Uterus (tissue), 4 donors: ENCODE results near the gene USP15. TPM values are rescaled to one million over a fixed set of nuclear protein-coding genes. Genes with fewer than 3 reads are reported as not detected.

Source experiments
- DNase-seq, 2 donors: peaks; one replicate each; pipeline ENCODE4 v3.0.0-alpha.2; 2019 to 2020
- H3K27ac ChIP-seq, 2 donors: fragments of 200-600 bp; sonication (generic); 1 replicate in 1 of 2; 2 replicates in 1 of 2; pipeline ENCODE4 v1.5.1; 2016 to 2018
- H3K27me3 ChIP-seq, 2 donors: fragments of 200-600 bp; sonication (generic); one replicate each; pipeline ENCODE4 v1.5.1; 2018 to 2019; ENCODE audit warnings: control low read depth in 1 of 2
- H3K36me3 ChIP-seq, 2 donors: fragments of 200-600 bp; sonication (generic); one replicate each; pipeline ENCODE4 v1.5.1; 2019; ENCODE audit warnings: control low read depth in 1 of 2
- H3K4me1 ChIP-seq, 2 donors: fragments of 200-600 bp; sonication (generic); one replicate each; pipeline ENCODE4 v1.5.1; 2018 to 2019; ENCODE audit warnings: control low read depth in 1 of 2
- H3K4me3 ChIP-seq, 2 donors: fragments of 200-600 bp; sonication (generic); 1 replicate in 1 of 2; 2 replicates in 1 of 2; pipeline ENCODE4 v1.5.1; 2018 to 2019; ENCODE audit warnings: mild to moderate bottlenecking in 1 of 2
- H3K9me3 ChIP-seq, 2 donors: fragments of 200-600 bp; sonication (generic); one replicate each; pipeline ENCODE4 v1.5.1; 2019; ENCODE audit warnings: control low read depth in 1 of 2
- POLR2A ChIP-seq, 2 donors: fragments of 450-650 bp; IDR thresholded peaks; one replicate each; pipeline ENCODE4 v1.6.1; 2016; ENCODE audit warnings: antibody characterized with exemption in 2 of 2, mild to moderate bottlenecking in 1 of 2, moderate library complexity in 1 of 2
- intact Hi-C: fragments of 100-400 bp; cut with DNase I; formaldehyde crosslinking; loops from one replicate; pipeline ENCODE4 v1.15.1; 2023; ENCODE audit warnings: low total_unique reads
- total RNA-seq, 4 donors: library from RNA; depleted of rRNA in 3 of 4; stranded (reverse); fragments of >200 nt in 3 of 4; gene quantifications; one replicate each; pipeline versions ENCODE4 v1.1.0 to v1.2.4, GENCODE V29; 2014 to 2023
- TF ChIP-seq, protein P1 (sequence below), 4 experiments: fragments of 200-600 bp in 2 of 4; fragments of 450-650 bp in 2 of 4; sonication (generic) in 2 of 4; IDR thresholded peaks; one replicate each; pipeline ENCODE4 v1.5.1; 2016 to 2019; ENCODE audit warnings: antibody characterized with exemption in 4 of 4, mild to moderate bottlenecking in 2 of 4, moderate library complexity in 1 of 4
- donor health status: DM: yes; HTN: yes; CAD: no.

USP15 gene
- total RNA-seq, 4 donors from 2014 or later, result 44.8 to 98.9 (median 76.5) TPM

DNA sequence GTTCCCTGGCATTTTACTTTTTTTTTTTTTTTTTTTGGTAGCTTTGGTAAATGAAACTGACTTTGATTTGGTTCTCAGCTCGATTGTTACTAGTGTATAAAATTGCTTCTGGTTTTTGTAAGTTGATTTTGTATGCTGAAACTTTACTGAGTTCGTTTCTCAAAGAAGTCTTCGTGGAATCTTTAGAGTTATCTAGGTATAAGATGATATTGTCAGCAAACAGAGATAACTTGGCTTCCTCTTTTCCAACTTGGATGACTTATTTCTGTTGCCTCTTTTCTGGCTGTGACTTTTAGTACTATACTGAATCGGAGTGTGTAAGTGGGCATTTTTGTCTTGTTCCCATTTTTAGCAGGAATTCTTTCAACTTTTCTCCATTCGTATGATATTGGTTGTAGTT, 28.1 kb downstream of the USP15 start:
- Histone ChIP-seq H3K4me1 (no peaks in the 10 kb centered on the region), H3K4me3 (no peak overlapping the region), H3K27me3 (no peaks in the 10 kb centered on the region), H3K9me3 (peaks cover 0 to 3% of the 10 kb centered on the region in 2 donors), H3K27ac (no peak overlapping the region), H3K36me3 (no peaks in the 10 kb centered on the region)
- no peak for DNase-seq
- TF ChIP-seq POLR2A (IDR thresholded peaks at IDR 0.05), result no peak
- TF ChIP-seq, protein P1, sequence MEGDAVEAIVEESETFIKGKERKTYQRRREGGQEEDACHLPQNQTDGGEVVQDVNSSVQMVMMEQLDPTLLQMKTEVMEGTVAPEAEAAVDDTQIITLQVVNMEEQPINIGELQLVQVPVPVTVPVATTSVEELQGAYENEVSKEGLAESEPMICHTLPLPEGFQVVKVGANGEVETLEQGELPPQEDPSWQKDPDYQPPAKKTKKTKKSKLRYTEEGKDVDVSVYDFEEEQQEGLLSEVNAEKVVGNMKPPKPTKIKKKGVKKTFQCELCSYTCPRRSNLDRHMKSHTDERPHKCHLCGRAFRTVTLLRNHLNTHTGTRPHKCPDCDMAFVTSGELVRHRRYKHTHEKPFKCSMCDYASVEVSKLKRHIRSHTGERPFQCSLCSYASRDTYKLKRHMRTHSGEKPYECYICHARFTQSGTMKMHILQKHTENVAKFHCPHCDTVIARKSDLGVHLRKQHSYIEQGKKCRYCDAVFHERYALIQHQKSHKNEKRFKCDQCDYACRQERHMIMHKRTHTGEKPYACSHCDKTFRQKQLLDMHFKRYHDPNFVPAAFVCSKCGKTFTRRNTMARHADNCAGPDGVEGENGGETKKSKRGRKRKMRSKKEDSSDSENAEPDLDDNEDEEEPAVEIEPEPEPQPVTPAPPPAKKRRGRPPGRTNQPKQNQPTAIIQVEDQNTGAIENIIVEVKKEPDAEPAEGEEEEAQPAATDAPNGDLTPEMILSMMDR (IDR thresholded peaks at IDR 0.05), result no peak
- intact Hi-C loops, result no loop called here

DNA sequence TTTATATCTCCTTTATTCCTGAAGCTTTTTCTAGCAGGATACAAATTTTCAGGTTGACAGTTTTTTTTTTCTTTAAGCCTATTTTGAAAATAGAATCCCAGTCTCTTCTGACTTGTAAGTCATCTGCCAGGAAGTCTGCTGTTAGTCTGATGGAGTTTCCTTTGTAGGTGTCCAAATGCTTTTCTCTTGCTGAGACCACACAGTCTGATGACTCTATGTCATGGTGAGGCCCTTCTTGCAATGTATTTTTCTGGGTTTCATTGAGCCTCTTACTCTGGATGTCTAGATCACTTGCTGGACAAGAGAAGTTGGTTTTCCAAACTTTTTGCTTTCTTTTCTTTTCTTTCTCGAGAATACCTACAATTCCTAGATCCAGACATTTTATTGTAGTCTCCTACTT, 30.6 kb downstream of the USP15 start:
- Histone ChIP-seq H3K27ac (no peak overlapping the region), H3K4me3 (no peak overlapping the region), H3K36me3 (no peaks in the 10 kb centered on the region), H3K9me3 (peaks cover 0 to 3% of the 10 kb centered on the region in 2 donors), H3K4me1 (no peaks in the 10 kb centered on the region), H3K27me3 (no peaks in the 10 kb centered on the region)
- DNase-seq, result no peak
- TF ChIP-seq, protein P1 (IDR thresholded peaks at IDR 0.05), result no peak
- TF ChIP-seq POLR2A (IDR thresholded peaks at IDR 0.05), result no peak
- intact Hi-C loops, result no loop called here

DNA sequence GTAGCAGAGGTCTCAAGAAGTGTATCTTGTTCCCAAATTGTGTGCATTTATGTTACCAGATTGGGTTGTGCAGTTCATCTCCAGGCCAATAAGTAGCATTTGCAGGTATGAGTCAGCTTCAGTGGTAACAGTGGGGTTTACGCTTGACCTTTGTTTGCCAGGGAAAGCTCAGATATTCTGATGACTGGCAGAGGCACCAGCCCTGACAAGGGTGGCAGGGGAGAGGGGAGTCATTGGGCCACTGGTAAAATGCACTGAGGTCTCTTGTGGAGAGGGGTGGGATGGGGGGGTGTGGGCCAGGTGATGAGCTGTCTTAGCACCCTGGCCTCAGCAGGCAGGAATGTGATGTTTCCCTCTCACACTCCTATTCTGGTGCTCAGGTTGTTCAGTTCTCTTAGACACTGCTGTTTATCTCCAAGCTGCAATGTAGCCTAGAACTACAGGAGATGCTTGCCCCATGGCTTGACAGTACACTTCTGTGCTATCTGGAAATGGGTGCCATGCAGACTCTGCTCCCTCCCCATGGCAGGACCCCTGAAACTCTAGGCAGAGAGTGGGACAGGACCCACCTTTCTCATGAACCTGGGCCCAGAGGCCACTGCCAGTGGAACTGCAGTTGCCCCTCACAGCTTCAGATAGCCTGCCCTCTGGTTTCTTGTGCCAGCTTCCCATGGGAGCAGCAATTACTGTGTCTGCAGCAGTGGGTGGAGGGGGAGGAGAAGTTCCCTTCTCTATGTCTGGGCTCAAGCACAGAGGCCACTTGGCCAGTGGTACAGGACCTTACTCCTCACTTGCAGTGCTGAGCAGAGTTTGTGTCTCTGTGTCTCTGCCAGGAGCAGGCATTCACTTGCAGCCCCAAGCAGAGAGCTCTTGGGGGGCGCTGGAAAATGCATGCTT, 31.9 kb downstream of the USP15 start:
- Histone ChIP-seq H3K27ac (no peak overlapping the region), H3K4me1 (no peaks in the 10 kb centered on the region), H3K36me3 (no peaks in the 10 kb centered on the region), H3K9me3 (peaks cover 0 to 3% of the 10 kb centered on the region in 2 donors), H3K4me3 (no peak overlapping the region), H3K27me3 (no peaks in the 10 kb centered on the region)
- no peak for DNase-seq
- intact Hi-C loops, result no loop called here
- no peak for TF ChIP-seq POLR2A (IDR thresholded peaks at IDR 0.05)
- TF ChIP-seq, protein P1 (IDR thresholded peaks at IDR 0.05), result no peak

DNA sequence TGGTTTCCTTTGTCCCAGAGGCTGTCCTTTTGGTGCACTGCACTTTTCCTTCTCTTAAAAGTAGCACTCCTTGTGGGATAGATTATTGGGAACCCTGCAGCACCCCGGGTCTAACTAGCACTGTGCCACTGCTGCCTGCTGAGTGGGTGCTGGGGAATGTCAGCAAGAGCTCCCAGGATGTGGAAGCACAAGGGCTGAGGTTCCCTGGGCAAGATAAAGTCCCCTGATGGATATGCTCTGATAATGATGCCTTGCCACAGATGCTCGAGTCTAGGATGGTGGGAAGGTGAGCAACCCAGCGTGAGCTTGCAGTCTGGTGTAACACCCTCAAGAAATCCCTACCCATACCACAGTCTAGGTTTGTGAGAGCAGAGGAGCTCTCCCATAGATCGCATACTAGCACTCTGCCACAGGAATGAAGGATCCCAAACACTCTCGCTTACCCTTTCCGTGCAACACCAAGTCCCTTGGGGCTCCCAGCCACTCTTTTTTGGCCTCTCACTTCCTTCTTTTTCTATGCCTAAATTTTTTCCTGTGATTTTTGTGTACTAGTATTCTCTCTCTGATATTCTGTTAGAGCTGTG, 32.6 kb downstream of the USP15 start:
- Histone ChIP-seq H3K27me3 (no peaks in the 10 kb centered on the region), H3K4me3 (no peak overlapping the region), H3K27ac (no peak overlapping the region), H3K36me3 (no peaks in the 10 kb centered on the region), H3K4me1 (no peaks in the 10 kb centered on the region), H3K9me3 (peaks cover 0 to 8% of the 10 kb centered on the region in 2 donors)
- no peak for DNase-seq
- intact Hi-C loops, result no loop called here
- TF ChIP-seq POLR2A (IDR thresholded peaks at IDR 0.05), result no peak
- TF ChIP-seq, protein P1 (IDR thresholded peaks at IDR 0.05), result no peak

DNA sequence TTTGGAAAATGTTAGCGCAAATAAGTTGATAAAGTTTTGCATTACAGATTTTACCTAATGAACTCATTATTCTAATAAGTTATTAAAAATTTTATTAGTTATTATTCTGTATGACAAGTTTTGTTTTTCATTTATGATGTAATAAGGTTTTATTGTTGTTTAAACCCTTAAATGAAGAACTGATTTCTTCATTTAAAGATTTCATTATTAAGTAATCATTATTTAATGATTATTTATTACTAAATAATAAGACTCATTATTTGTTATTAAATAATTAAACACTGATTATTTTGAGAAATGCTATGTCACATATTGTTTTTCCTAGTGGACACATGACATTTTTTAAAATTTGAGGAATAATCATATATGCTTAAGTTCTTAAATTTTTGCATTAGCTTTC, 34.2 kb downstream of the USP15 start:
- intact Hi-C loops, result no loop called here
- no peak for TF ChIP-seq POLR2A (IDR thresholded peaks at IDR 0.05)
- TF ChIP-seq, protein P1 (IDR thresholded peaks at IDR 0.05), result no peak
- Histone ChIP-seq H3K27ac (no peak overlapping the region), H3K9me3 (peaks cover 0 to 8% of the 10 kb centered on the region in 2 donors), H3K4me1 (no peaks in the 10 kb centered on the region), H3K27me3 (no peaks in the 10 kb centered on the region), H3K36me3 (no peaks in the 10 kb centered on the region), H3K4me3 (no peak overlapping the region)
- no peak for DNase-seq
